Coronary artery (tissue), 2 donors: ENCODE data around the gene CTIF.
A peak's percentile ranks its signal among the peaks of the same experiment; 100 is the strongest.

Source experiments
- DNase-seq: peaks from one replicate; pipeline ENCODE4 v3.0.0-alpha.2; 2017; ENCODE audit warnings: low spot score
- H3K27ac ChIP-seq, 2 donors: fragments of 200-600 bp; sonication (generic); one replicate each; pipeline ENCODE4 v1.5.1; 2016 to 2019
- H3K4me3 ChIP-seq: fragments of 200-600 bp; sonication (generic); 2 replicates; pipeline ENCODE4 v1.5.1; 2016; ENCODE audit warnings: mild to moderate bottlenecking, moderate library complexity
- CTCF ChIP-seq: fragments of 200-600 bp; sonication (generic); IDR thresholded peaks from one replicate; pipeline ENCODE4 v1.5.1; 2019; ENCODE audit warnings: antibody characterized with exemption

CTIF gene

GRCh38 chr18:48775372-48776155, 236.7 kb downstream of the CTIF start:
- peak overlapping the region in 1 of 2 donors; percentile 15 for H3K27ac ChIP-seq
- no peak for TF ChIP-seq CTCF
- no peak for DNase-seq
- H3K4me3 ChIP-seq, result no peak overlapping the region

GRCh38 chr18:48776156-48776555, 237.3 kb downstream of the CTIF start:
- no peak for DNase-seq
- Histone ChIP-seq H3K27ac (peak overlapping the region in 1 of 2 donors; percentile 15), H3K4me3 (no peak overlapping the region)
- no peak for TF ChIP-seq CTCF

- peak overlapping the region in 1 of 2 donors; percentile 96 for H3K27ac ChIP-seq
- DNase-seq, result no peak
- TF ChIP-seq CTCF, result no peak
- no peak overlapping the region for H3K4me3 ChIP-seq
Observed at GRCh38 chr18:48776641-48777025, 237.8 kb downstream of the CTIF start.

GRCh38 chr18:48777026-48777743, 238.4 kb downstream of the CTIF start:
- Histone ChIP-seq H3K27ac (peak overlapping the region; percentile 16 to 96), H3K4me3 (no peak overlapping the region)
- DNase-seq, result no peak
- peak; percentile 89 for TF ChIP-seq CTCF

GRCh38 chr18:48777744-48778116, 238.9 kb downstream of the CTIF start:
- Histone ChIP-seq H3K4me3 (no peak overlapping the region), H3K27ac (peak overlapping the region; percentile 16 to 96)
- DNase-seq, result no peak
- no peak for TF ChIP-seq CTCF

- no peak for TF ChIP-seq CTCF
- H3K27ac ChIP-seq, result peak overlapping the region; percentile 89 to 96
Observed at GRCh38 chr18:48778344-48779011, 239.6 kb downstream of the CTIF start.

More at GRCh38 chr18:48778344-48779011, 239.6 kb downstream of the CTIF start:
- H3K4me3 ChIP-seq, result no peak overlapping the region
- no peak for DNase-seq
